Caco-2 (cell line): ENCODE data around the gene TASL. TPM values are rescaled to one million over a fixed set of nuclear protein-coding genes. Genes with fewer than 3 reads are reported as not detected.
A peak's percentile ranks its signal among the peaks of the same experiment; 100 is the strongest.

ENCODE experiments used
- BruUV-seq: library from RNA; stranded (reverse); fragments of 400-500 nt; replicated peaks from 2 replicates; lab custom pipeline; 2021; lab: Mats Ljungman, UMichigan
- CTCF ChIA-PET: fragments of 300-600 bp; sonication (Branson Sonifier 250); formaldehyde crosslinking; loops from one replicate; lab custom pipeline; 2022; ENCODE audit warnings: antibody characterized with exemption; lab: Charles Lee
- POLR2A ChIA-PET: fragments of 300-600 bp; sonication (Branson Sonifier 250); formaldehyde crosslinking; loops from one replicate; lab custom pipeline; 2022; ENCODE audit warnings: antibody characterized with exemption; lab: Charles Lee
- DNase-seq, 2 experiments: peaks; one replicate each; pipeline versions ENCODE4 v3.0.0 to v3.0.0-alpha.2; 2020 to 2022
- H3K27me3 ChIP-seq: replicated peaks from 2 replicates; pipeline ENCODE4 v1.6.0; 2011; ENCODE audit warnings: low read length; ENCODE audit not compliant: control insufficient read depth, insufficient read depth
- H3K36me3 ChIP-seq: 2 replicates; pipeline ENCODE4 v1.5.1; 2011; ENCODE audit warnings: low read length; ENCODE audit not compliant: control insufficient read depth, insufficient read depth
- H3K4me1 ChIP-seq: fragments of 250-450 bp; sonication (Bioruptor Pico); 2 replicates; pipeline ENCODE4 v1.5.1; 2020; ENCODE audit warnings: mild to moderate bottlenecking
- H3K4me3 ChIP-seq: 2 replicates; pipeline ENCODE4 v1.5.1; 2011; ENCODE audit warnings: low read depth, mild to moderate bottlenecking, control low read depth, low read length
- H3K9me3 ChIP-seq: fragments of 250-450 bp; sonication (Bioruptor Pico); 2 replicates; pipeline ENCODE4 v1.5.1; 2020; ENCODE audit warnings: mild to moderate bottlenecking, moderate library complexity
- H3K27ac Mint-ChIP-seq: one replicate; pipeline ENCODE4 v1.8.0; 2022; ENCODE audit warnings: mixed read lengths; ENCODE audit not compliant: unreplicated experiment
- H3K27me3 Mint-ChIP-seq: one replicate; pipeline ENCODE4 v1.8.0; 2022; ENCODE audit warnings: mixed read lengths; ENCODE audit not compliant: insufficient read depth, unreplicated experiment
- H3K36me3 Mint-ChIP-seq: one replicate; pipeline ENCODE4 v1.8.0; 2022; ENCODE audit warnings: mild to moderate bottlenecking, mixed read lengths; ENCODE audit not compliant: insufficient read depth, unreplicated experiment
- H3K4me1 Mint-ChIP-seq: one replicate; pipeline ENCODE4 v1.8.0; 2022; ENCODE audit warnings: low read depth, mixed read lengths; ENCODE audit not compliant: unreplicated experiment
- H3K4me3 Mint-ChIP-seq: one replicate; pipeline ENCODE4 v1.8.0; 2022; ENCODE audit warnings: mild to moderate bottlenecking, moderate library complexity, mixed read lengths; ENCODE audit not compliant: unreplicated experiment
- H3K9me3 Mint-ChIP-seq: one replicate; pipeline ENCODE4 v1.8.0; 2022; ENCODE audit warnings: mixed read lengths; ENCODE audit not compliant: unreplicated experiment
- CTCF ChIP-seq, 2 experiments: fragments of 200-600 bp in 1 of 2; IDR thresholded peaks; 1 replicate in 1 of 2; 2 replicates in 1 of 2; pipeline versions ENCODE4 v1.5.1 to v1.8.0; 2011 to 2022; ENCODE audit warnings: antibody characterized with exemption in 1 of 2, control low read depth in 1 of 2, inconsistent platforms in 1 of 2, low read depth in 1 of 2, low read length in 1 of 2, mild to moderate bottlenecking in 1 of 2, moderate library complexity in 1 of 2; ENCODE audit not compliant: insufficient read depth in 1 of 2, severe bottlenecking in 1 of 2, unreplicated experiment in 1 of 2
- intact Hi-C: fragments of 100-400 bp; cut with micrococcal nuclease; formaldehyde crosslinking; loops from one replicate; pipeline ENCODE4 v1.10.0; 2022; ENCODE audit not compliant: unreplicated experiment
- total RNA-seq: library from RNA; stranded (reverse); gene quantifications from 2 replicates; pipeline ENCODE4 v1.2.3, GENCODE V29; 2022

Gene TASL
- total RNA-seq, 1 experiment from 2014 or later, result not detected

- Histone ChIP-seq H3K4me3 (no peak overlapping the region), H3K4me1 (no peaks in the 10 kb centered on the region), H3K27me3 (no peaks in the 10 kb centered on the region), H3K36me3 (no peaks in the 10 kb centered on the region), H3K9me3 (no peaks in the 10 kb centered on the region)
- DNase-seq, result no peak
- no peaks in the 10 kb centered on the region for H3K9me3 Mint-ChIP-seq
- H3K27ac Mint-ChIP-seq, result peak overlapping the region; percentile 65
- CTCF ChIA-PET, result no interaction called here
- no peaks in the 10 kb centered on the region for H3K36me3 Mint-ChIP-seq
- intact Hi-C loops, result no loop called here
- TF ChIP-seq CTCF (IDR thresholded peaks at IDR 0.05; ENCODE audit: insufficient read depth in 1 of 2, low read depth in 1 of 2, low read length in 1 of 2, severe bottlenecking in 1 of 2, unreplicated experiment in 1 of 2), result no peak
- no peak overlapping the region for H3K4me3 Mint-ChIP-seq
- no TSS peak for BruUV-seq
- POLR2A ChIA-PET, result no interaction called here
- H3K27me3 Mint-ChIP-seq, result no peaks in the 10 kb centered on the region
- peaks cover 14% of the 10 kb centered on the region for H3K4me1 Mint-ChIP-seq
These were observed 19.8 kb upstream of the TASL start for GRCh38 chrX:30597216-30598012.

GRCh38 chrX:30593440-30594200 is 16.1 kb upstream of the TASL start:
- H3K4me3 ChIP-seq, result no peak overlapping the region
- no peaks in the 10 kb centered on the region for H3K27me3 ChIP-seq
- no TSS peak for BruUV-seq
- TF ChIP-seq CTCF (IDR thresholded peaks at IDR 0.05; ENCODE audit: insufficient read depth in 1 of 2, low read depth in 1 of 2, low read length in 1 of 2, severe bottlenecking in 1 of 2, unreplicated experiment in 1 of 2), result no peak
- Mint-ChIP-seq H3K9me3 (no peaks in the 10 kb centered on the region), H3K27me3 (no peaks in the 10 kb centered on the region), H3K4me1 (peaks cover 14% of the 10 kb centered on the region), H3K36me3 (no peaks in the 10 kb centered on the region), H3K27ac (no peak overlapping the region), H3K4me3 (no peak overlapping the region)
- POLR2A ChIA-PET, result no interaction called here
- no peaks in the 10 kb centered on the region for H3K4me1 ChIP-seq
- intact Hi-C loops, result loop anchor here (1.0 kb wide), 1 partner anchor 23 kb away; no protein-coding TSS in a partner anchor
- CTCF ChIA-PET, result interaction anchor here (1.8 kb wide), 1 partner anchor 23 kb away, joined by 9 read pairs; no protein-coding TSS in a partner anchor
- no peaks in the 10 kb centered on the region for H3K9me3 ChIP-seq
- peak; percentile 13 to 39 for DNase-seq
- no peaks in the 10 kb centered on the region for H3K36me3 ChIP-seq

GRCh38 chrX:30592831-30593230 is 15.3 kb upstream of the TASL start:
- peaks cover 2% of the 10 kb centered on the region for H3K27me3 Mint-ChIP-seq
- H3K27ac Mint-ChIP-seq, result no peak overlapping the region
- intact Hi-C loops, result no loop called here
- Histone ChIP-seq H3K27me3 (no peaks in the 10 kb centered on the region), H3K9me3 (no peaks in the 10 kb centered on the region), H3K4me3 (no peak overlapping the region), H3K36me3 (no peaks in the 10 kb centered on the region), H3K4me1 (no peaks in the 10 kb centered on the region)
- H3K36me3 Mint-ChIP-seq, result no peaks in the 10 kb centered on the region
- peaks cover 10% of the 10 kb centered on the region for H3K4me1 Mint-ChIP-seq
- no peak overlapping the region for H3K4me3 Mint-ChIP-seq
- no peak for TF ChIP-seq CTCF (IDR thresholded peaks at IDR 0.05; ENCODE audit: insufficient read depth in 1 of 2, low read depth in 1 of 2, low read length in 1 of 2, severe bottlenecking in 1 of 2, unreplicated experiment in 1 of 2)
- H3K9me3 Mint-ChIP-seq, result no peaks in the 10 kb centered on the region
- DNase-seq, result no peak
- no TSS peak for BruUV-seq
- ChIA-PET POLR2A (no interaction called here), CTCF (interaction anchor here (1.8 kb wide), 1 partner anchor 22 kb away, joined by 9 read pairs; no protein-coding TSS in a partner anchor)
